ENCODE measurements around the gene EEF1G. TPM values are rescaled to one million over a fixed set of nuclear protein-coding genes. Genes with fewer than 3 reads are reported as not detected.

EEF1G gene
- total and polyA plus RNA-seq, 9 of the 15 experiments (the other 6 are each of a cell fraction or from before 2014, with no cell fraction given), result 985 to 2,349 (median 2,035) TPM

DNA sequence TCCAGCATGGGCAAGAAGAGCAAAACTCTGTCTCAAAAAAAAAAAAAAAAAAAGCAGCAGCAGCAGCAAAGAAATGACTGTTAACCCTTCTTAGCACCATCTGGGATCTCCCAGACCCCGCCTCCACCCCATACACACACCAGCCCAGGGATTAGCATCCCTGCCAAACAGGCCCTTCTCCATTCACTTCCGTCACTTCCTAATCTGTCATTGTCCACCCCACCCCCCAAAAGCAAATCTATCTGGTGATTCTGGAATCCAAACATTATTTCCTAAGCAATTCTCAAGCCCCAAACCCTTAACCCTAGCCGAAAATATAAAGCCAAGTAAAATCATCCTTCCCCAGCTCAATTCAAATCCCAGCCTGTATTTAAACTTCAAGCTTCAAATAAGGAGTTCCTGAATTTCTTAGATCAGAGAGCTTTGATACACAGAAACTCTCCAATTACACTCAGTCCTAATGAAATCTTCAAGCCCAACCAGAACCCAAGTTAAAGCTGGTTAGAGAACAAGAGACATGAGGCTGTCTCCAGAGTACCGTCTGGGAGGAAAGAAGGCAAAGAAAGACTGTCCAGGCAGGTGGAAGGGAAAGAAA is 21.1 kb downstream of the EEF1G start:
- Histone ChIP-seq H3K79me2 (ENCODE audit: control insufficient read depth, insufficient read depth, low read length) (no peaks in the 10 kb centered on the region), H3K9me1 (ENCODE audit: control insufficient read depth, insufficient read depth, low read length) (no peaks in the 10 kb centered on the region), H3K9ac (ENCODE audit: insufficient read depth in 1 of 2, low read depth in 2 of 2, low read length in 2 of 2) (peak overlapping the region; percentile 62 to 77), H3K4me2 (ENCODE audit: insufficient read depth, low read length) (peak overlapping the region; percentile 74), H3K9me3 (replicated peaks; ENCODE audit: control insufficient read depth, insufficient read depth, low read depth, low read length) (no peaks in the 10 kb centered on the region), H3K36me3 (ENCODE audit: control insufficient read depth, insufficient read depth, low read length) (peaks cover 14% of the 10 kb centered on the region; the same call in 2 of the 3 replicates), H3K27ac (ENCODE audit: extremely low read depth, low read depth, low read length) (peak overlapping the region; percentile 79), H3K4me1 (replicated peaks in 1 of 2; ENCODE audit: control insufficient read depth in 2 of 2, insufficient read depth in 2 of 2, low read length in 2 of 2) (peaks cover 70 to 73% of the 10 kb centered on the region in 2 experiments), H3K27me3 (ENCODE audit: control insufficient read depth in 2 of 2, insufficient read depth in 2 of 2, low read length in 2 of 2) (no peaks in the 10 kb centered on the region), H2AFZ (ENCODE audit: low read depth, low read length) (peak overlapping the region; percentile 94), H3K4me3 (no peak overlapping the region), H4K20me1 (replicated peaks; ENCODE audit: control insufficient read depth, insufficient read depth, low read length) (no peaks in the 10 kb centered on the region; the same call in 1 of the 2 replicates)
- no TSS peak for BruUV-seq (replicated peaks)
- DNase-seq (ENCODE audit: extremely low read depth in 1 of 4, low spot score in 3 of 4) (peak in 1 of 4 experiments; percentile 33), FAIRE-seq (no peak), ATAC-seq (peak; percentile 4)
- WGBS (ENCODE audit: insufficient coverage, low coverage, missing lambda C conversion rate), result 38% methylated on average over 4 of the region's 4 CpGs
- POLR2A ChIA-PET, result interaction anchor here (0.7 to 3.4 kb wide), 18 partner anchors 8 to 180 kb away, joined by 3 to 13 read pairs (median 4); partner anchors contain the start of genes C11orf98, CSKMT, EEF1G and MTA2
- in situ Hi-C loops (cut with MboI) (loop anchor here (10.0 kb wide), 1 partner anchor 158 kb away; no protein-coding TSS in a partner anchor), intact Hi-C loops (cut with micrococcal nuclease) (no loop called here)
- CTCF ChIA-PET (ENCODE audit: low intra/inter-chr PET ratio), result no interaction called here
- TF ChIP-seq NFATC3 (IDR thresholded peaks at IDR 0.05), result peak; percentile 60; the same call in 1 of the 2 replicates
- TF ChIP-seq CSDE1 (IDR thresholded peaks at IDR 0.05), result 0 out of 4 replicates have a peak, but pooled peaks of 1 of the 2 experiments have one; percentile 77
- TF ChIP-seq TRIM28 (IDR thresholded peaks at IDR 0.05), result peak; percentile 62; the same call in 1 of the 2 replicates
- peak; percentile 54; the same call in 1 of the 2 replicates for TF ChIP-seq KHSRP (IDR thresholded peaks at IDR 0.05)
- peak; percentile 35; the same call in 1 of the 2 replicates for TF ChIP-seq ZKSCAN8 (CRISPR knock-in tag; IDR thresholded peaks at IDR 0.05)
- TF ChIP-seq, protein P1, sequence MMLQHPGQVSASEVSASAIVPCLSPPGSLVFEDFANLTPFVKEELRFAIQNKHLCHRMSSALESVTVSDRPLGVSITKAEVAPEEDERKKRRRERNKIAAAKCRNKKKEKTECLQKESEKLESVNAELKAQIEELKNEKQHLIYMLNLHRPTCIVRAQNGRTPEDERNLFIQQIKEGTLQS (IDR thresholded peaks at IDR 0.05), result no peak
- TF ChIP-seq, protein P1 (CRISPR knock-in tag; conservative IDR thresholded peaks at IDR 0.05), result 0 out of 2 replicates have a peak, but pooled peaks have one; percentile 46
- TF ChIP-seq SMARCA5 (IDR thresholded peaks at IDR 0.05), result 0 out of 2 replicates have a peak, but pooled peaks have one; percentile 86
- TF ChIP-seq CBX1 (IDR thresholded peaks at IDR 0.05; ENCODE audit: low read depth), result no peak
- no peak for TF ChIP-seq SMAD1 (IDR thresholded peaks at IDR 0.05; ENCODE audit: low read depth, low read length, partially characterized antibody)
- no peak for TF ChIP-seq THRA (IDR thresholded peaks at IDR 0.05)

All from K562 (cell line).